Liver (tissue), 9 donors: ENCODE results near the gene ARL14EPL. TPM values are rescaled to one million over a fixed set of nuclear protein-coding genes. Genes with fewer than 3 reads are reported as not detected.

ENCODE experiments used
- DNase-seq: peaks from one replicate; pipeline ENCODE4 v3.0.0-alpha.2; 2017; ENCODE audit warnings: low spot score
- H3K27ac ChIP-seq, 2 donors: one replicate each; pipeline ENCODE4 v1.7.0; 2013; ENCODE audit warnings: inconsistent platforms in 2 of 2, low read length in 2 of 2, control low read depth in 1 of 2, low read depth in 1 of 2, mild to moderate bottlenecking in 1 of 2
- H3K27me3 ChIP-seq, 4 donors: one replicate each; pipeline versions ENCODE4 v1.6.1 to v1.7.0; 2013; ENCODE audit warnings: low read length in 3 of 4, inconsistent platforms in 1 of 4, mild to moderate bottlenecking in 1 of 4, moderate library complexity in 1 of 4; ENCODE audit not compliant: control insufficient read depth in 4 of 4, insufficient read depth in 4 of 4
- H3K36me3 ChIP-seq, 4 donors: one replicate each; pipeline versions ENCODE4 v1.6.1 to v1.7.0; 2013; ENCODE audit warnings: low read length in 3 of 4, mild to moderate bottlenecking in 3 of 4, low read depth in 1 of 4, moderate library complexity in 1 of 4; ENCODE audit not compliant: control insufficient read depth in 4 of 4, insufficient read depth in 3 of 4
- H3K4me1 ChIP-seq, 4 donors: one replicate each; pipeline versions ENCODE4 v1.6.1 to v1.7.0; 2013; ENCODE audit warnings: low read length in 3 of 4, mild to moderate bottlenecking in 3 of 4, moderate library complexity in 1 of 4; ENCODE audit not compliant: control insufficient read depth in 4 of 4, insufficient read depth in 4 of 4
- H3K4me3 ChIP-seq, 3 donors: one replicate each; pipeline versions ENCODE4 v1.6.1 to v1.7.0; 2013; ENCODE audit warnings: low read length in 3 of 3, control low read depth in 1 of 3, low read depth in 1 of 3, mild to moderate bottlenecking in 1 of 3
- H3K9ac ChIP-seq, 2 donors: one replicate each; pipeline ENCODE4 v1.7.0; 2013; ENCODE audit warnings: low read length in 2 of 2, mild to moderate bottlenecking in 2 of 2, moderate library complexity in 2 of 2, control low read depth in 1 of 2, low read depth in 1 of 2
- H3K9me3 ChIP-seq, 4 donors: one replicate each; pipeline versions ENCODE4 v1.6.1 to v1.7.0; 2013; ENCODE audit warnings: low read length in 3 of 4; ENCODE audit not compliant: control insufficient read depth in 4 of 4
- CTCF ChIP-seq: fragments of 150-350 bp; IDR thresholded peaks from 2 replicates; pipeline ENCODE4 v1.5.1; 2017; ENCODE audit warnings: improper control_type of control experiment, low read depth, low read length; ENCODE audit not compliant: missing input control
- HNF4A ChIP-seq, 2 donors: conservative IDR thresholded peaks; 2 replicates each; pipeline ENCODE4 v1.6.1; 2016; ENCODE audit warnings: antibody characterized with exemption in 2 of 2, mild to moderate bottlenecking in 2 of 2
- JUND ChIP-seq, 2 donors: IDR thresholded peaks; 2 replicates each; pipeline ENCODE4 v1.6.1; 2016; ENCODE audit warnings: antibody characterized with exemption in 2 of 2
- MAX ChIP-seq: IDR thresholded peaks from 2 replicates; pipeline ENCODE4 v1.6.1; 2016; ENCODE audit warnings: antibody characterized with exemption
- NR2F2 ChIP-seq: IDR thresholded peaks from 2 replicates; pipeline ENCODE4 v1.6.1; 2016; ENCODE audit warnings: antibody characterized with exemption
- RAD21 ChIP-seq, 2 donors: IDR thresholded peaks; 2 replicates each; pipeline ENCODE4 v1.6.1; 2016; ENCODE audit warnings: antibody characterized with exemption in 2 of 2, mild to moderate bottlenecking in 2 of 2
- REST ChIP-seq: IDR thresholded peaks from 2 replicates; pipeline ENCODE4 v1.6.1; 2016; ENCODE audit warnings: antibody characterized with exemption, mild to moderate bottlenecking
- RXRA ChIP-seq, 2 donors: IDR thresholded peaks; 2 replicates each; pipeline ENCODE4 v1.6.1; 2017 to 2018; ENCODE audit warnings: antibody characterized with exemption in 2 of 2, mild to moderate bottlenecking in 1 of 2
- SP1 ChIP-seq: IDR thresholded peaks from 2 replicates; pipeline ENCODE4 v1.6.1; 2018; ENCODE audit warnings: antibody characterized with exemption, mild to moderate bottlenecking
- YY1 ChIP-seq: IDR thresholded peaks from 2 replicates; pipeline ENCODE4 v1.6.1; 2016; ENCODE audit warnings: antibody characterized with exemption, mild to moderate bottlenecking
- WGBS: extraction: QIAGEN DNeasy Blood & Tissue Kit; methylation state at CpG from one replicate; pipeline ENCODE4 v1.1.7; 2013; 5-methylcytosine and 5-hydroxymethylcytosine counted together
- polyA plus RNA-seq, 2 donors: library from polyadenylated mRNA; stranded (reverse) in 1 of 2; unstranded in 1 of 2; fragments of 200-250 nt in 1 of 2; fragments of >200 nt in 1 of 2; fragmentation: Nextera tagmentation in 1 of 2; extraction: Ambion mirVana in 1 of 2; gene quantifications; one replicate each; pipeline versions ENCODE4 v1.2.1 to v1.2.3, GENCODE V29; 2013 to 2015
- total RNA-seq, 2 donors: library from RNA; depleted of rRNA; stranded (reverse); fragments of >200 nt; gene quantifications; one replicate each; pipeline ENCODE4 v1.2.3, GENCODE V29; 2014
- donor health status: healthy.
- donor health status: healthy.
- donor health status: healthy.
- donor health status: healthy.
- donor health status: healthy.

ARL14EPL gene
- total and polyA plus RNA-seq, 4 donors: not detected

GRCh38 chr5:116037236-116037822, 5.1 kb downstream of the ARL14EPL start:
- no peak for DNase-seq
- peak in 1 of 2 donors; percentile 25 for TF ChIP-seq RAD21 (IDR thresholded peaks at IDR 0.05)
- no peak for TF ChIP-seq YY1
- H3K9ac ChIP-seq: no peak overlapping the region
- H3K27me3 ChIP-seq: no peaks in the 10 kb centered on the region
- no peak overlapping the region for H3K27ac ChIP-seq
- no peaks in the 10 kb centered on the region for H3K36me3 ChIP-seq
- no peaks in the 10 kb centered on the region for H3K9me3 ChIP-seq
- H3K4me3 ChIP-seq: no peak overlapping the region
- whole genome bisulfite sequencing: 57% methylated on average over 3 of the region's 3 CpGs
- H3K4me1 ChIP-seq: no peaks in the 10 kb centered on the region

GRCh38 chr5:116038817-116039216, 6.5 kb downstream of the ARL14EPL start:
- Histone ChIP-seq H3K9ac (no peak overlapping the region), H3K36me3 (no peaks in the 10 kb centered on the region), H3K4me1 (no peaks in the 10 kb centered on the region), H3K9me3 (no peaks in the 10 kb centered on the region), H3K27ac (no peak overlapping the region), H3K4me3 (no peak overlapping the region), H3K27me3 (no peaks in the 10 kb centered on the region)
- TF ChIP-seq REST (no peak), RAD21 (IDR thresholded peaks at IDR 0.05) (no peak), SP1 (no peak), MAX (no peak), JUND (IDR thresholded peaks at IDR 0.05) (no peak), NR2F2 (no peak), CTCF (no peak), RXRA (IDR thresholded peaks at IDR 0.05) (no peak), YY1 (no peak), HNF4A (conservative IDR thresholded peaks at IDR 0.05) (no peak)
- no peak for DNase-seq
- 73% methylated on average over 3 of the region's 3 CpGs for WGBS

- no peak for TF ChIP-seq MAX
- no peak for TF ChIP-seq HNF4A (conservative IDR thresholded peaks at IDR 0.05)
- no peak for TF ChIP-seq CTCF
- no peaks in the 10 kb centered on the region for H3K27me3 ChIP-seq
- no peak overlapping the region for H3K27ac ChIP-seq
- H3K9ac ChIP-seq: no peak overlapping the region
- H3K9me3 ChIP-seq: no peaks in the 10 kb centered on the region
- H3K36me3 ChIP-seq: no peaks in the 10 kb centered on the region
- no peak overlapping the region for H3K4me3 ChIP-seq
- DNase-seq: no peak
- no peaks in the 10 kb centered on the region for H3K4me1 ChIP-seq
These were observed 10.1 kb downstream of the ARL14EPL start for GRCh38 chr5:116042375-116042774.
